SH-SY5Y (cell line): ENCODE results near the gene HSCB.

Experiments
- GATA2 ChIP-seq: IDR thresholded peaks from 2 replicates; pipeline ENCODE4 v1.6.1; 2011; ENCODE audit warnings: mild to moderate bottlenecking, low read depth, low read length
- GATA3 ChIP-seq: IDR thresholded peaks from 2 replicates; pipeline ENCODE4 v1.6.1; 2011; ENCODE audit warnings: low read depth, mild to moderate bottlenecking, low read length, moderate library complexity

- TF ChIP-seq GATA3 = no peak
- TF ChIP-seq GATA2 = no peak
These were observed 60.8 kb downstream of the HSCB start for GRCh38 chr22:28802595-28803123.
